Germinal center (tissue), 1 donor: ENCODE results near the gene ANKRD63.

ENCODE experiments used
- DNase-seq: peaks from one replicate; pipeline ENCODE4 v3.0.0; 2012; ENCODE audit warnings: mixed read lengths, low spot score

ANKRD63 gene

DNA sequence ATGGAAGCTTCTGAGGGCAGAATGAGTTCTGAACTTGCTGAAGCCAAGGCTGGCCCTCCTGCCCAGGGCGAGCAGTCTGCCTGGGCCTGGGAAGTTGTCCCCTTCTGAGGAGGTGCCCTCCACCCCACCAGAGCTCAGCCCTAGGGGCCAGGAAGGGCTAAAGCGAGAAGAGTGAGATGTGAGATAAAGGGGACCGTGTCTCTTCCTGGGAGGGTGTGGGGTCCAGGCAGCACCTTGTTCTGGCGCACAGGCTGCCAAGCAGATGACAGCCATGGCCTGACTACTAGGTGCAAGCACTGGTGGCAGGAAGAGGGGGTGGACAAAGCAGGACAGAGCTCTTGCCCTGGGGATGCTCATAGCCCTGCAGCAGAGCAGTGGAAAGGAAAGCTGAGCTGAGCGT lies 40.3 kb downstream of the ANKRD63 start:
- no peak for DNase-seq

DNA sequence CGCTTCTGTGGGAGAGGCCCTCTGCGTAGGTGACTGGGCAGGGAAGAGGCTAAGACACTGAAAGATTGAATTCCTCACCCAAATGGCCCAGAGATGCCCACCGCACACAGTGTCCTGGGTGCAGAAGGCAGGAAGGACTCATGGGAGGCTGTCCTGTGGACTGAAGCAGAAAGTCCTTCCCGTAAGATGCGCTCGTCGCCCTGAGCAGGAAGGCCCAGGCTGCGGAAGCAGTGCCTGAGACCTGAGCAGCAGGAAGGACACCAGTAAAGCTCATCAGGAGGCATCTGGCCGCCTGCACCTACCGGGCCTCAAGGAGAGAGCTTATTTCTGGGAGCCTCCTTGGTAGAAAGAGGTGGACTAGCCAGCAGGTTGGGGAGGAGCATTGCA lies 40.7 kb downstream of the ANKRD63 start:
- no peak for DNase-seq

DNA sequence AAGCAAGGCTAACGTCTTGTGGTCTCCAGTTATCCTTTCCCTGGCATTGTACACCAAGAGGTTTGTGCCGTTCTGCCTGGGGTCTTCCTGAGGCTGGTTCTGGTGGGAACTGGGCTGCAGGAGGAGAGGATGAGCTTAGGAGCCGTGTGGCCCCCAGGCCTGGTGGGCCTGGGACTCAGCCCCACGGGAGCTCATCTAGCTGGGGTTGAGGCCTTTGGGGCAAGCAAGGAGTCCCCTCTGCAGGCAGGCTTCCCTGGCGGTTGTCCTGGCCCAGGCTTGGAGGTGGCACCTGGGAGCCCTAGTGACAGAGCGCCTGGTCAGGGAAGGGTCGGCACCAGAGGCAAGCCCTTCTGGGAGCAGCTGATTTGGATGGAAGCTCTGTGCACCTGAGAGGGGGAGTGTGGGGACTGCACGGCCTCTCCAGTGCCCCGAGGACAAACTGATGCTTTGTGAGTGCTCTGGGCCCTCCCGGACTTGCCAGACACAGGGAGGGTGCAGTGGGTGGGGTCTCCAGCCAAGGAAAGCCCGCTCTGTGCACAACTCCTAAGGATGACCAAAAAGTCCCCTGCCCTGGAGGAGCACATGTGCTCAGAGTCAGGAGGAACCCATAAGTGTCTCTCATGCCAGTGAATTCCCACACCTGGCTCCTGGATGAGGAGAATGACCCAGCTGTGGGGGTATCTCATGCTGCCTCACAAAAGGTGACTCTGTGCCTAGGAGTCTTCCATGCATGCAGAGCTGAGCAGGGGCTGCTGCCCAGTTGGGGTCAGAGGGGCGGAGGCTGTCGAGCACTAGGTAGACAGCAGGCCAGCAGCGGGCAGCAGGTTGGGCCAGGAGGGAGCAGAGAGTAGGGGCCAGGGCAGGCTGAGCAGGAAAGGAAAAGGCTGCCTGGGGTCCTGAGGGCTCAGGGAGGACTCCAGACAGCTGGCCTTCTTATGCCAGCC lies 41.3 kb downstream of the ANKRD63 start:
- DNase-seq = no peak

DNA sequence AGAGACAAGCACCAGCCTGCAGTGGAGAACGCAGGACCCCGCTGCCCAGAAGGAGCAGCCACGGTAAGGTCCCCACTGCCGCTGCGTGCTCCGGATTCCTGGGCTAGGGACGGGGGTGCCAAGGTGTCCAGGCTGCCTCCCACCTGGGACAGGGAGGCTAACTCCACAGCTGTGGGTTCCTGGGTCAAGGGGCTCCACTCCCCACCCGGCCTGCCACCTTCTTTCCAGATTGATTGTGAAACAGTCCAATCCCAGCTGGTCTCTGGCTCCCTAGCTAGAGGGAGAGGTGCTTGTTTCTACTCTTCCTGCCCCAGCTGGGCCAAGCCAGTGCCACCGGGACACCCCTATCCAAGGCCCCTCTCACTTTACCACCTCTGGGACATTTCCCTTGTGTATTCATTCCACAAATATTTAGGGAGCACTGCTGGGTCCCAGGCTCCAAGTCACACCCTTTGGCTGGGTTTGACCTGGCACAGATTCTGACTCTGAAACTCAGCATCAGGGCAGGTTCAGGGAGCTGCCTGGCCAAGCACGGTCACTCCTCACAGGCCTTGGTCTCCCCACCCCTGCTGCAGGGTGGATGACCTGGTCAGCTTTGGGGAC lies 42.1 kb downstream of the ANKRD63 start:
- DNase-seq = no peak

DNA sequence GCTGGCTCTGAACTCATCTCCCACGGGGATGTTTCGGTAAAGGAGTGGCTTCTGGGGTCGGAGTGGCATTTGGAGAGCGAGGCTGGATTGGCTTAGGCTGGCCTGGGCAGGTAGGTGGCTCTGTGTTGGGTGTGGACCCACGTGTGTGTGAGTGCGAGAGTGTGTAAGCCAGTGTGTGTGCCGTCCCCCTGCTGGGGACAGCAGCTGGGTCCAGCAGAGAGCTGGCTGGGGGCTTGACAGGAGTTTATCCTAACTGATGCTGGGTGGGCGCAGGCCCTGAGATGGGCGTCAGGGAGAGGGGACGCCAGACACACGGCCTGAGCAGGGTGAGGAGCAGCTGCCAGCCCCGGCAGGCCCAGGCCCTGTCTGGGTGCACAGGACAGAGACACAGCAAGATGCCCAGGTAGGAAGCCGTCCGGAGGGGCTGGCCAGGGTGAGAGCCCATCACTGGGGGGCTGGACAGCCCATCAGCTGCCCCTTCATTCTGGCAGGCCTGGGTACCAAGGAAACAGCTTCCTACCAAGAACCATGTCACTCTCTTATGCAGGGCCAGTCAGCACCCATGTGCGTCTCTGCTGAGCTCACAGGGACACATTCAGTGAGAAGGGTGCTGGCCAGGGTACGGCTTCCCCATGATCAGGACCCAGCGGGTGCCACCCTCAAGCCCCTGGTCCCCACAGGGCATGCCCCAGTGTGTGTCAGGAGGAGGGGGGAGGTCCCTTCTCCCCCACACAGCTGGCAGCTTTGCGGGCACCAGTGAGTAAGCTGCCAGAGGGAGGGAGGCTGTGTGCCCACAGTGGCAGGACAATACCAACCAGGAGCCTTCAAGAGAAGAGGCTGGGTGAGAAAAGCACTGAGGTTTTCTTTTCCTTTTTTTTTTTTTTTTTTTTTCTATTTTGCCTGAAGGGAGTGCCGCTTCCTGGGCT lies 42.9 kb downstream of the ANKRD63 start:
- no peak for DNase-seq

DNA sequence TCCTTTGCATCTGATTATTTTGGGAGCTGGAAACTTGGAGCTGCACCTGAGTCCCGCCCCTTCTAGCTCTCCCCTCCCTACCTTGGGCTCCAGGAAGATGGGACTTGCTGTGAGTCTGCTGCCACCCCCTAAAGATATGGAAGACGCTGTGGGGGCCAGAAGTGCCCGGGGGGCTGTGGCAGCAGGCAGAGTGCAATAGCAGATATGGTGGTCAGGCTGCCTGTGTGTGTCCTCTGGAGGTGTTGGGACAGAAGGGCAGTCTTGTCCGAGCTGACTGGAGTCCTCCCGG lies 43.5 kb downstream of the ANKRD63 start:
- DNase-seq = no peak

GRCh38 chr15:40238532-40239403 lies 44.1 kb downstream of the ANKRD63 start, which contains the start of gene PAK6:
TSS of gene PAK6 (plus strand) at chr15:40239063. CDS start at chr15:40264786, 25,723 bp downstream.
- DNase-seq = peak; percentile 57

DNA sequence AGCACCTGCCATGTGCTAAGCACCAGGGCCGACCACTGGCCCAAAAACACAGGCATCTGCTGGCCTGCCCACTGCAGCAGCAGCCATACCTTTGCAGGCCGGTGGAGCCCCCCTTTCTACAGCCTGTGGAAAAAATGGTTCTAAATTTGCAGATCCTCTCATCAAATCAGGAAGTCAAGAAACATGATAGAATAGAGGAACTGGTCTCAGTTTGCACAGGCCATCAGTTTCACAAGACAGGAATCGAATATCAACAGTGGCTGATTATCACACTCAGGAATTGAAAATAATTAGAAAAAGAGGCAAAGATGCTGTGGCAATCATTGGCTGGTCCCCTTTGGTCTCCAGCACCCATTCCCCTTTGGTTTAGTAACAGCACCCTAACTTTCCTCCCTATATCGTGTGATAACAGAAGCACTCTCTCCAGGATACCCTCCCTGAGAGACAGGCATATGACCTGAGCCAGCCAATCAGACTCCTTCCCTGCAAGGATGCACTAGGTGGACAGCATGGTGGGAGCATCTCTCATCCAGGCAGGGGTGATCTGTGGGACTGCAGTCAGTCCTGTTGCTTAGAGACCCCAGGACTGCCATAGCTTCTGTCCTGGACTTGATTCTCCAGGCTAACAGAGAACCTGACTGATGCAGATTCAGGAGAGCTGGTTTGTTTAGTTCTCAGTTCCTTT lies 47.5 kb downstream of the ANKRD63 start:
- DNase-seq = peak; percentile 54

- DNase-seq = no peak
These were observed 48.1 kb downstream of the ANKRD63 start for GRCh38 chr15:40234783-40235182.

GRCh38 chr15:40233727-40234577 lies 48.9 kb downstream of the ANKRD63 start:
- no peak for DNase-seq

GRCh38 chr15:40232625-40233070 lies 50.2 kb downstream of the ANKRD63 start:
- no peak for DNase-seq
